Measurements from ENCODE around the gene C2CD3. TPM values are rescaled to one million over a fixed set of nuclear protein-coding genes. Genes with fewer than 3 reads are reported as not detected.

C2CD3 gene
- total RNA-seq, 1 donor from 2014 or later: 53.7 TPM

DNA sequence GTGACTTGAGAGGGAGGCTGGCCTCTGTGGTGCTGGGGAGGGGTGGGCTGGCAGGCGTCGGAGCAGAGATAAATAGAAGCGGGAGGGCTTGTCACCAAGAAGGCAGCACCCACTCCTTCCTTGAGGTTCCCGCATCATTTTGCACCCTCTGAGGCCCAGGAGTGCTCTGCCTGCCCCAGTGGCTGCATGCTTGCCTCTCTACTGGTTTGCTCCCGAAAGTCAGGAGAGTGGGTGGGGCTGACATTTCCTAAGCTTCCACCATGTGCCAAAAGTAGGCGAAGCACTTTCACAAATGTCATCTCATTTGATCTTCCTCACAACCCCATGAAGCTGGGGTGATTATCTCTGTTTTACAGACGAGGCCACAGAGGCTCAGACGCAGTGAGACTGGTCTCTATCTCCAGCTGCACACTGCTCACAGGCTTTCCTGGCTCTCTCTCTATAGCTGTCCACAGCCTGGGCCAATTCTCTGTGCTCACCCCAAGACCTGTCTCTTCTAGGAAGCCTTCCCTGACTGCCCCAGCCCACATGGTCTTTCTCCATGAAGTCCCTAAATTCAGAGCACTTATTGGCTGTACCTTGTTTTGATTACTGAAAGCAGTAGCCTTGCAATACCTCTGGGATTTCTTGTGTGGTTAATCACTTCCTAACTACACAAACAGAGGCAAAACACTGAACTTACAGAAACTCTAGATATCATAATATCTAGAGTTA, 159.3 kb downstream of the C2CD3 start:
- Histone ChIP-seq H3K9ac (ENCODE audit: low read length) (no peak overlapping the region), H3K9me3 (ENCODE audit: insufficient read depth, low read depth, low read length) (no peaks in the 10 kb centered on the region), H3K4me3 (ENCODE audit: insufficient read depth, low read depth, low read length) (no peak overlapping the region), H2AFZ (ENCODE audit: low read depth, low read length) (no peak overlapping the region), H3K27me3 (ENCODE audit: insufficient read depth, low read length) (no peaks in the 10 kb centered on the region), H3K4me1 (ENCODE audit: insufficient read depth, low read length) (no peaks in the 10 kb centered on the region), H3K36me3 (ENCODE audit: insufficient read depth, low read length) (no peaks in the 10 kb centered on the region), H3K79me2 (ENCODE audit: insufficient read depth, low read length) (no peaks in the 10 kb centered on the region), H3K27ac (ENCODE audit: low read depth, low read length) (no peak overlapping the region), H3K4me2 (ENCODE audit: low read length) (no peak overlapping the region), H4K20me1 (ENCODE audit: insufficient read depth, low read length) (no peaks in the 10 kb centered on the region)
- Mint-ChIP-seq H3K9me3 (ENCODE audit: unreplicated experiment) (no peaks in the 10 kb centered on the region), H3K4me1 (ENCODE audit: low read depth, unreplicated experiment) (peaks cover 3% of the 10 kb centered on the region), H3K4me3 (ENCODE audit: unreplicated experiment) (no peak overlapping the region), H3K27me3 (ENCODE audit: low read depth, unreplicated experiment) (peaks cover 3% of the 10 kb centered on the region), H3K27ac (ENCODE audit: unreplicated experiment) (no peak overlapping the region), H3K36me3 (ENCODE audit: low read depth, unreplicated experiment) (peaks cover 44% of the 10 kb centered on the region)
- FAIRE-seq (no peak), DNase-seq (ENCODE audit: low read depth) (no peak)
- no peak for TF ChIP-seq EZH2 (IDR thresholded peaks at IDR 0.05; ENCODE audit: insufficient read depth, low read length)
- TF ChIP-seq, protein P1, sequence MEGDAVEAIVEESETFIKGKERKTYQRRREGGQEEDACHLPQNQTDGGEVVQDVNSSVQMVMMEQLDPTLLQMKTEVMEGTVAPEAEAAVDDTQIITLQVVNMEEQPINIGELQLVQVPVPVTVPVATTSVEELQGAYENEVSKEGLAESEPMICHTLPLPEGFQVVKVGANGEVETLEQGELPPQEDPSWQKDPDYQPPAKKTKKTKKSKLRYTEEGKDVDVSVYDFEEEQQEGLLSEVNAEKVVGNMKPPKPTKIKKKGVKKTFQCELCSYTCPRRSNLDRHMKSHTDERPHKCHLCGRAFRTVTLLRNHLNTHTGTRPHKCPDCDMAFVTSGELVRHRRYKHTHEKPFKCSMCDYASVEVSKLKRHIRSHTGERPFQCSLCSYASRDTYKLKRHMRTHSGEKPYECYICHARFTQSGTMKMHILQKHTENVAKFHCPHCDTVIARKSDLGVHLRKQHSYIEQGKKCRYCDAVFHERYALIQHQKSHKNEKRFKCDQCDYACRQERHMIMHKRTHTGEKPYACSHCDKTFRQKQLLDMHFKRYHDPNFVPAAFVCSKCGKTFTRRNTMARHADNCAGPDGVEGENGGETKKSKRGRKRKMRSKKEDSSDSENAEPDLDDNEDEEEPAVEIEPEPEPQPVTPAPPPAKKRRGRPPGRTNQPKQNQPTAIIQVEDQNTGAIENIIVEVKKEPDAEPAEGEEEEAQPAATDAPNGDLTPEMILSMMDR (IDR thresholded peaks at IDR 0.05; ENCODE audit: insufficient read depth, low read depth, low read length): no peak

DNA sequence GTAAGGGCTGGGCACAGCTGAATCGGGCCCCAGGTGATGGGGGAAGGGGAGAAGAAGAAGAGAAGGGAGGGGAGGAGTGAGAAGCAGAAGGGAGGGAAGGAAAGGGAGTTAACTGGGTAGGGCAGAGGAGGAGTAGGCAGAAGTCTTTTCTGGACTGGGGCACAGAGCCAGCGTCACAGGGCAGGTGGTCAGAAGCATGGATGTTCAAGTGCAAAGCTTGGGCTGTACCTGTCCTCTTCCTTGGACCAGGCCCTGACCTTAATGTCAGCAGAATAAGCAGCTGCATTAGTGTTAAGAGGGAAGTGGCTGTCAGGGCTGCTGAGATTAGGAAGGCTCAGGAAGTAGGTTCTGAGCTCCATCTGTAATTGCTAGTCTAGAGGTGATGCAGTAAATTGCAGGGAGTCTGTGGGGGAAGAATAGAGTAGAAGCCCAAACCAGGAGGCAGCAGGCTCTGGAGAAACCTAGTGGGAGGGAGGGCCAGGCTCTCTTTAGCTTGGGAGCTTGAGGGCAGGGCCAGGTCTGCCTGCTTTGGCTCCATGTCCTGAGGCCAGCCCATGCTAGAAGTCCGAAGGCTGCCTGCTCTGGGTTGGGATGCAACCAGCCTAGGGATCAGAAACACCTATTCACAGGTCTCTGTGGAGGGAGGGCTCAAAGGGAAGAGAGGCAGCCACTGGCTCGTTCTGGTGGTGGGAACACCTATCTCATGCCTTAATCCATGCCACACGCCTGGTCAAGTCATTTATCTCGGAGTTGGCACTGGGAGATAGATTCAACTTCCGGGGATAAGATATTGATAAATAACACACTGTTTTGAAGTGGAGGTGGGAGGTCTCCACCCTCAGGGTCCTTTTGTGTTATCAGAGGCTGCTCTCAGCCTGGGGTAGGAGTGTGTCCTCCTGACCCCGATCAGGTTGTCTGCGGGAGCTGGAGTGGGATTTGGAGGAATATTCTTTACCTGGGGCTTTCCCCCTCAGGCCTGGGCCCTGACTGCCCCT, 160.2 kb downstream of the C2CD3 start:
- Histone ChIP-seq H3K4me3 (ENCODE audit: insufficient read depth, low read depth, low read length) (no peak overlapping the region), H3K4me1 (ENCODE audit: insufficient read depth, low read length) (no peaks in the 10 kb centered on the region), H4K20me1 (ENCODE audit: insufficient read depth, low read length) (no peaks in the 10 kb centered on the region), H3K27me3 (ENCODE audit: insufficient read depth, low read length) (no peaks in the 10 kb centered on the region), H3K9ac (ENCODE audit: low read length) (no peak overlapping the region), H3K9me3 (ENCODE audit: insufficient read depth, low read depth, low read length) (no peaks in the 10 kb centered on the region), H3K27ac (ENCODE audit: low read depth, low read length) (no peak overlapping the region), H3K79me2 (ENCODE audit: insufficient read depth, low read length) (no peaks in the 10 kb centered on the region), H3K36me3 (ENCODE audit: insufficient read depth, low read length) (no peaks in the 10 kb centered on the region), H3K4me2 (ENCODE audit: low read length) (no peak overlapping the region), H2AFZ (ENCODE audit: low read depth, low read length) (no peak overlapping the region)
- Mint-ChIP-seq H3K27me3 (ENCODE audit: low read depth, unreplicated experiment) (peaks cover 4% of the 10 kb centered on the region), H3K4me1 (ENCODE audit: low read depth, unreplicated experiment) (peaks cover 3% of the 10 kb centered on the region), H3K27ac (ENCODE audit: unreplicated experiment) (no peak overlapping the region), H3K9me3 (ENCODE audit: unreplicated experiment) (no peaks in the 10 kb centered on the region), H3K36me3 (ENCODE audit: low read depth, unreplicated experiment) (peaks cover 34% of the 10 kb centered on the region), H3K4me3 (ENCODE audit: unreplicated experiment) (no peak overlapping the region)
- FAIRE-seq (no peak), DNase-seq (ENCODE audit: low read depth) (no peak)
- TF ChIP-seq EZH2 (IDR thresholded peaks at IDR 0.05; ENCODE audit: insufficient read depth, low read length): no peak
- TF ChIP-seq, protein P1 (IDR thresholded peaks at IDR 0.05; ENCODE audit: insufficient read depth, low read depth, low read length): no peak

All from astrocyte (in vitro differentiated cells and primary cell).